Nephron progenitor cell (in vitro differentiated cells): ENCODE measurements around the gene CYB5A.
"Not testable (repeated sequence)": the region's sequence is repeated elsewhere in the genome, so short reads cannot be mapped to it uniquely, and the experiment has no call there.

Source experiments
- DNase-seq: peaks from one replicate; pipeline ENCODE4 v3.0.0; 2021
- H3K27ac Mint-ChIP-seq: 2 replicates; pipeline ENCODE4 v1.8.0; 2021; ENCODE audit warnings: mild to moderate bottlenecking, moderate library complexity, mixed read lengths
- H3K27me3 Mint-ChIP-seq: 2 replicates; pipeline ENCODE4 v1.8.0; 2021; ENCODE audit warnings: mild to moderate bottlenecking, low read depth, mixed read lengths; ENCODE audit not compliant: poor library complexity
- H3K36me3 Mint-ChIP-seq: 2 replicates; pipeline ENCODE4 v1.8.0; 2021; ENCODE audit warnings: low read depth, mixed read lengths
- H3K4me1 Mint-ChIP-seq: 2 replicates; pipeline ENCODE4 v1.8.0; 2021; ENCODE audit warnings: mixed read lengths
- H3K4me3 Mint-ChIP-seq: 2 replicates; pipeline ENCODE4 v1.8.0; 2021; ENCODE audit warnings: mild to moderate bottlenecking, moderate library complexity, mixed read lengths
- H3K9me3 Mint-ChIP-seq: 2 replicates; pipeline ENCODE4 v1.8.0; 2021; ENCODE audit warnings: mild to moderate bottlenecking, moderate library complexity, mixed read lengths
- TF ChIP-seq, protein P1 (sequence below): fragments of 200-600 bp; sonication (generic); IDR thresholded peaks from 2 replicates; pipeline ENCODE4 v1.5.0; 2021; ENCODE audit warnings: antibody characterized with exemption

The CYB5A gene

GRCh38 chr18:74286856-74287255 is 4.9 kb downstream of the CYB5A start:
- no peak overlapping the region for H3K4me3 Mint-ChIP-seq
- no peaks in the 10 kb centered on the region for H3K9me3 Mint-ChIP-seq
- no peak overlapping the region for H3K27ac Mint-ChIP-seq
- TF ChIP-seq, protein P1, sequence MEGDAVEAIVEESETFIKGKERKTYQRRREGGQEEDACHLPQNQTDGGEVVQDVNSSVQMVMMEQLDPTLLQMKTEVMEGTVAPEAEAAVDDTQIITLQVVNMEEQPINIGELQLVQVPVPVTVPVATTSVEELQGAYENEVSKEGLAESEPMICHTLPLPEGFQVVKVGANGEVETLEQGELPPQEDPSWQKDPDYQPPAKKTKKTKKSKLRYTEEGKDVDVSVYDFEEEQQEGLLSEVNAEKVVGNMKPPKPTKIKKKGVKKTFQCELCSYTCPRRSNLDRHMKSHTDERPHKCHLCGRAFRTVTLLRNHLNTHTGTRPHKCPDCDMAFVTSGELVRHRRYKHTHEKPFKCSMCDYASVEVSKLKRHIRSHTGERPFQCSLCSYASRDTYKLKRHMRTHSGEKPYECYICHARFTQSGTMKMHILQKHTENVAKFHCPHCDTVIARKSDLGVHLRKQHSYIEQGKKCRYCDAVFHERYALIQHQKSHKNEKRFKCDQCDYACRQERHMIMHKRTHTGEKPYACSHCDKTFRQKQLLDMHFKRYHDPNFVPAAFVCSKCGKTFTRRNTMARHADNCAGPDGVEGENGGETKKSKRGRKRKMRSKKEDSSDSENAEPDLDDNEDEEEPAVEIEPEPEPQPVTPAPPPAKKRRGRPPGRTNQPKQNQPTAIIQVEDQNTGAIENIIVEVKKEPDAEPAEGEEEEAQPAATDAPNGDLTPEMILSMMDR, result no peak
- H3K4me1 Mint-ChIP-seq, result peaks cover 52% of the 10 kb centered on the region
- H3K36me3 Mint-ChIP-seq, result no peaks in the 10 kb centered on the region
- no peak for DNase-seq
- peaks cover 15% of the 10 kb centered on the region for H3K27me3 Mint-ChIP-seq

DNA sequence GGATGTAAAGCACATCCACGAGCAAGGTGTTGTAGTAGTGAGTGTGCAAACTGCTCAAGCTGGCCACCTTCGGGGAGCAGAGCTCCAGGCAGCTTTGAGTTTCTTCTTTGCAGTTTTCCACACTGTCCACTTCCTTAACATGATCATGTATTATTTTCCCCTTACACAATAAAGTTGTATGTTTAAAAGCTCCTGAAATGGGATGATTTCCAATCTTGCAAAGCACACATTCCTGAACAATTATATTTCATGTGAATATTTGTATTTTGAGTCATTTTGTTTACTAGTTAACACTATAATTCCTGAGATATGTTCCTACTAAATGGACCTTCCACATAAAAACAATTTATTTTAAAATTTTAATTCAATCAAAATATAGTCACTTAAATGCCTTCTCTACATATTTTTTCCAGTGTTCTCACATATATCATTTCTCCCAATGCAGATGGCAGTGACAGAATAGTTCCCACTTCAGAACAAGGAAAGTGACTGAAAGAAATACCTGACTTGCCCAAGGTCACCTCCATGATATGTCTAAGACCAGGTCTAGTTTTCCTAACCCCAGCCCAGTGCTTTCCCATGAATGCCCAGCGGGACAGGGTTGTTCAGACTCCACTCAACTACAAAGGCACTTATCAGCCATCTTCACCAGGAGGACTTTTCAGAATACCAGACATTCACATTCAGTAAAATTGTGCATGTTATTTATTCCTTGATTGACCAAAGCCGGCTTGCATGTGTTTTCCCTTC is 5.5 kb downstream of the CYB5A start:
- H3K27me3 Mint-ChIP-seq, result peaks cover 10% of the 10 kb centered on the region
- no peaks in the 10 kb centered on the region for H3K36me3 Mint-ChIP-seq
- TF ChIP-seq, protein P1, result no peak
- H3K4me1 Mint-ChIP-seq, result peaks cover 54% of the 10 kb centered on the region
- H3K27ac Mint-ChIP-seq, result no peak overlapping the region
- no peak for DNase-seq
- no peaks in the 10 kb centered on the region for H3K9me3 Mint-ChIP-seq
- no peak overlapping the region for H3K4me3 Mint-ChIP-seq

GRCh38 chr18:74285583-74285982 is 6.2 kb downstream of the CYB5A start:
- peaks cover 60% of the 10 kb centered on the region for H3K4me1 Mint-ChIP-seq
- not testable (repeated sequence) for H3K36me3 Mint-ChIP-seq, H3K9me3 Mint-ChIP-seq

DNA sequence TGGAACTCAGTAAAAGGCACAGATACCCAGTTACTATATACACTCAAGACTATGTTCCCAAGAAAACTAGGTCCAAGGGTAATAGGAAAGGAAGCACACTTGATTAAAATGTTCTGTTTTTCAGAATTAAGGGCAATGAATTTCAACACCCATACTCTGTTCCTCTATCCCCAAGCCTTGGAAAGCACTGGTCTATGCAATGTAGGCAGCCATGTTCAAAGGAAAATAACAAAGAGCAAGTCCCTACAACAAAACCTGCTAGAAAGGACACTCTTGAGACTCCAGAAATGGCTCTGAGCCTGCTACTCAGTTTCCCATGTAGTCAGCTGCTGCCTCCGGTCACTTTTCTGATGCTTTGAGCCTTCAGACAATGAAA is 6.8 kb downstream of the CYB5A start:
- H3K4me1 Mint-ChIP-seq, result peaks cover 61% of the 10 kb centered on the region
- TF ChIP-seq, protein P1, result no peak
- H3K27ac Mint-ChIP-seq, result peak overlapping the region; percentile 61
- H3K9me3 Mint-ChIP-seq, result no peaks in the 10 kb centered on the region
- DNase-seq, result no peak
- H3K27me3 Mint-ChIP-seq, result peaks cover 4% of the 10 kb centered on the region
- H3K36me3 Mint-ChIP-seq, result no peaks in the 10 kb centered on the region
- no peak overlapping the region for H3K4me3 Mint-ChIP-seq

More at GRCh38 chr18:74285583-74285982, 6.2 kb downstream of the CYB5A start:
- H3K4me3 Mint-ChIP-seq, H3K27me3 Mint-ChIP-seq, DNase-seq, H3K27ac Mint-ChIP-seq: not testable (repeated sequence)

DNA sequence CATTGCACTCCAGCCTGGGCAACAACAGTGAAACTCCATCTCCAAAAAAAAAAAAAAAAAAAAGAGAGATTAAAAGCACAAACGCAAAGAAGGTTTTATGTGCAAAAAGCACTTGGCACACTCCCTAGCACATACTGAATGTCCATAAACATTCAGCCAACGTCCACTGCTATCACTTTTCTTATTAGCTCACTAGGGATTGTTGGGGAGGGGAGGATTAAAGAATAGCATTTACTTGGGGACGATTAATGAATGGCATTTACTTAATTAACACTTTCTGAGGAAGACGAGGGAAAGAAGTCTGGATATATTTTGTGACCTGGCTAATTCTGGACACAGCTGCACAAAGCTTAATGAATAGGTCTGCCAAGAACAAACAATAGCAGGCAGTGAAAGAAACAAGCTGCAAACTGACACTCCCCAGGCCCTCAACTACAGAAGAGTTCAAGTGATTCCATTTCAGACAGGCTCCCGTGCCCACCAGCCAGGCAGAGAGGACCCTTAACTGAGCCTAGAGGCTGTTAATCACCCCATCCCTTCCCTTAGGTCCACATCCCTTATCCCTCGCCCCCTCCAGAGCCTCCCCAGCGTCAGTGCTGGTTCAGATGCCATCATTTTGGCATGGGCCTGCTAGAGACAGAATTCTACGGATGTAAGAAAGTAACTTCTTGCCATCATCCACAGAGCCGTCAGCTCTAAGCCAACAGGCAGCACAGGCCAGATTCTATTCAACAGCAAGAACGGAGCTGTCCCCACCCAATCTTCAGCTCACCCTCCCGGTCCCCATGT is 7.4 kb downstream of the CYB5A start:
- H3K27ac Mint-ChIP-seq, result peak overlapping the region; percentile 61
- no peaks in the 10 kb centered on the region for H3K36me3 Mint-ChIP-seq
- H3K9me3 Mint-ChIP-seq, result no peaks in the 10 kb centered on the region
- no peak overlapping the region for H3K4me3 Mint-ChIP-seq
- H3K27me3 Mint-ChIP-seq, result peaks cover 3% of the 10 kb centered on the region
- DNase-seq, result no peak
- TF ChIP-seq, protein P1, result no peak
- peaks cover 61% of the 10 kb centered on the region for H3K4me1 Mint-ChIP-seq

- peaks cover 55% of the 10 kb centered on the region for H3K4me1 Mint-ChIP-seq
- H3K9me3 Mint-ChIP-seq, result no peaks in the 10 kb centered on the region
- no peak overlapping the region for H3K4me3 Mint-ChIP-seq
- TF ChIP-seq, protein P1, result no peak
- no peak overlapping the region for H3K27ac Mint-ChIP-seq
- no peaks in the 10 kb centered on the region for H3K27me3 Mint-ChIP-seq
- H3K36me3 Mint-ChIP-seq, result no peaks in the 10 kb centered on the region
- DNase-seq, result no peak
Measured at GRCh38 chr18:74283646-74284045, 8.1 kb downstream of the CYB5A start.
